Activated naive CD8-positive, alpha-beta T cell treated with anti-CD3 and anti-CD28 coated beads for 36 hours (primary cell): ENCODE measurements around the gene MTCH1. TPM values are rescaled to one million over a fixed set of nuclear protein-coding genes. Genes with fewer than 3 reads are reported as not detected.
"Not testable (repeated sequence)": the region's sequence is repeated elsewhere in the genome, so short reads cannot be mapped to it uniquely, and the experiment has no call there.

Experiments used
- DNase-seq: peaks from one replicate; pipeline ENCODE4 v3.0.0; 2021
- H3K27ac Mint-ChIP-seq: one replicate; pipeline ENCODE4 v1.8.0; 2022; ENCODE audit warnings: mild to moderate bottlenecking, moderate library complexity, mixed read lengths
- H3K27me3 Mint-ChIP-seq: one replicate; pipeline ENCODE4 v1.8.0; 2022; ENCODE audit warnings: mild to moderate bottlenecking, mixed read lengths
- H3K36me3 Mint-ChIP-seq: one replicate; pipeline ENCODE4 v1.8.0; 2021; ENCODE audit warnings: mild to moderate bottlenecking, mixed read lengths
- H3K4me1 Mint-ChIP-seq: one replicate; pipeline ENCODE4 v1.8.0; 2021; ENCODE audit warnings: mixed read lengths
- H3K4me3 Mint-ChIP-seq: one replicate; pipeline ENCODE4 v1.8.0; 2022; ENCODE audit warnings: mild to moderate bottlenecking, moderate library complexity, mixed read lengths
- H3K9me3 Mint-ChIP-seq: one replicate; pipeline ENCODE4 v1.8.0; 2022; ENCODE audit warnings: mixed read lengths
- total RNA-seq, 2 experiments: library from RNA; stranded (reverse); gene quantifications; one replicate each; pipeline ENCODE4 v1.2.3, GENCODE V29; 2021

Gene MTCH1
- total RNA-seq, 2 experiments from 2014 or later: 102 to 103 TPM

DNA sequence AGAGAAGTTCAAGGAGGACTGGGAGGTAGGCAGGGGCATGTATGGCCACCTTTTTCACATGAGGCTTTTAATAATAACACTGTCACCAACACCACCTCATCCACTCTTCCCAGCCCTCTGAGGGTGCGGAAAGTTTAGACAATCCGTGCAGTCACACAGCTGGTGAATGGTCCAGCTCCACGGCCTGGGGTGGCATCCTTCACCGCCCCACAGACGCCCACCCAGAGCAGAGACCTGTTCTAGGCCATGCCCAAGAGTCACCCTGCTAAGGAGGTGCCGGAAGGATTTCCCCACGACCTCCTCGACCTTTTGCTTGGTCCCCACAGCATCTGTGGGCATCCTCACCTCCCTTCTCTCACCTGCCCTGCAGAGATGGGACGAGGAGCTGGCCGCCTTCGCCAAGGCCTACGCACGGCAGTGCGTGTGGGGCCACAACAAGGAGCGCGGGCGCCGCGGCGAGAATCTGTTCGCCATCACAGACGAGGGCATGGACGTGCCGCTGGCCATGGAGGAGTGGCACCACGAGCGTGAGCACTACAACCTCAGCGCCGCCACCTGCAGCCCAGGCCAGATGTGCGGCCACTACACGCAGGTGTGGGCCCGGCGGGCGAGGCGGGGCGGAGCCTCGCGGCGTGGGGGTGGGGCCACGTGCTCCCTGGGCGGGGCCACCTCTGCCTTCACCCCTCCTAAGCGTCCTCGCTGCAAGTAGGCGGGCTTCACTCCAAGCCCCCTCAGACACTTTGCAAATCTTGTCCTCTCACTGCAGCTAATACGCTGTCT, 27.0 kb downstream of the MTCH1 start:
- H3K36me3 Mint-ChIP-seq: no peaks in the 10 kb centered on the region
- DNase-seq: no peak
- H3K27ac Mint-ChIP-seq: no peak overlapping the region
- peaks cover 49% of the 10 kb centered on the region for H3K4me1 Mint-ChIP-seq
- no peaks in the 10 kb centered on the region for H3K9me3 Mint-ChIP-seq
- no peak overlapping the region for H3K4me3 Mint-ChIP-seq
- H3K27me3 Mint-ChIP-seq: no peaks in the 10 kb centered on the region

DNA sequence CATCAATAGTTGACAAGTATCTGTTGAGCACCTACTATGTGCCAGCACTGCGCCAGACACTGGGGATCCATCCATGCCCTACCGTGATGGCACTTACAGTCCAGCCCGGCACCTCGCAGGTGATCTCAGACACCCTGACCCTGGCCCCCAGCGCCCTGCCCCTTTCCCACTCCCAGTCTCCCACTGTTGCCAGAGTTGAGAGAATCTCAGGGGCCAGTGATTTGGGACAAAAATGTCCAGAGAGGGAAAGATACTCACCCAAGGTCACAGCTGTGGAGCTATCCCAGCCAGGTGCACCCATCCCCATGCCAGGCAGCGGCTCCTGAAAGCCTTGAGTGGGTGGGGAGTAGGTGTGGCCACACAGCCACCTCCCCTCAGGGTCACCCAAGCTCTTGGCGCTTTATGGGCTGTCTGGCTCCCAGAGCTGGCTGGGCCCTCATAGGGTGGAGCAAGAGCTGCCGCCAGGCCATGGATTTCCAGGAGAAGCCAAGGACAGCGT, 28.2 kb downstream of the MTCH1 start:
- H3K4me1 Mint-ChIP-seq: peaks cover 43% of the 10 kb centered on the region
- H3K9me3 Mint-ChIP-seq: no peaks in the 10 kb centered on the region
- no peaks in the 10 kb centered on the region for H3K36me3 Mint-ChIP-seq
- H3K4me3 Mint-ChIP-seq: no peak overlapping the region
- no peak for DNase-seq
- no peaks in the 10 kb centered on the region for H3K27me3 Mint-ChIP-seq
- H3K27ac Mint-ChIP-seq: no peak overlapping the region

DNA sequence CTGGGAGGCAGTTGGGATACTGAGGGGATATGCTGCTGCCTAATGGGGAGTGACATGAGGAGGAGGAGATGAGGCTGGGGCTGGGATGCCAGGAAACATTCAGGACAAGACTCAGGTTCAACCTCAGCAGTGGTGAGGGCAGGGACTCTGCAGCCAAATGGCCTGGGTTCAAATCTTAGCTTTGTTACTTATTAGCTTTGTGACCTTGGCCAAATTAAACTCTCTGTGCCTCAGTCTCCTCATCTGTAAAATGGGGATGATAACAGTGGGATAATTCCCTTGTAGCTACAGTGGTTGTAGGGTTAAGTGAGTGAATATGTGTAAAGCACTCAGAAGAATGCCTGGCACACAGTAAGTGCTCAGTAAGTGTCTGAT, 29.6 kb downstream of the MTCH1 start:
- Mint-ChIP-seq H3K27ac (no peak overlapping the region), H3K4me3 (no peak overlapping the region), H3K36me3 (no peaks in the 10 kb centered on the region), H3K9me3 (no peaks in the 10 kb centered on the region), H3K4me1 (peaks cover 36% of the 10 kb centered on the region), H3K27me3 (no peaks in the 10 kb centered on the region)
- no peak for DNase-seq

- peaks cover 31% of the 10 kb centered on the region for H3K4me1 Mint-ChIP-seq
- H3K36me3 Mint-ChIP-seq: no peaks in the 10 kb centered on the region
- no peak overlapping the region for H3K4me3 Mint-ChIP-seq
Observed at GRCh38 chr6:36955671-36956445, 30.1 kb downstream of the MTCH1 start.

GRCh38 chr6:36955136-36955535, 30.9 kb downstream of the MTCH1 start:
- no peaks in the 10 kb centered on the region for H3K36me3 Mint-ChIP-seq
- H3K4me3 Mint-ChIP-seq: no peak overlapping the region
- no peak for DNase-seq
- H3K4me1 Mint-ChIP-seq: peaks cover 28% of the 10 kb centered on the region
- no peaks in the 10 kb centered on the region for H3K9me3 Mint-ChIP-seq
- no peaks in the 10 kb centered on the region for H3K27me3 Mint-ChIP-seq
- peak overlapping the region; percentile 14 for H3K27ac Mint-ChIP-seq

More at GRCh38 chr6:36955671-36956445, 30.1 kb downstream of the MTCH1 start:
- H3K9me3 Mint-ChIP-seq: no peaks in the 10 kb centered on the region
- no peak overlapping the region for H3K27ac Mint-ChIP-seq
- no peak for DNase-seq
- H3K27me3 Mint-ChIP-seq: no peaks in the 10 kb centered on the region

GRCh38 chr6:36954262-36954931, 31.6 kb downstream of the MTCH1 start, which contains the start of gene PI16:
Gene PI16, plus strand, starts transcription at chr6:36954738. Its CDS starts 23 bp downstream, at chr6:36954761.
- Mint-ChIP-seq H3K4me1 (peaks cover 30% of the 10 kb centered on the region), H3K4me3 (no peak within 1 kb of the TSS), H3K36me3 (no peaks in the 10 kb centered on the region), H3K27me3 (no peaks in the 10 kb centered on the region), H3K9me3 (no peaks in the 10 kb centered on the region), H3K27ac (peak within 1 kb of the TSS; percentile 14)
- DNase-seq: no peak

DNA sequence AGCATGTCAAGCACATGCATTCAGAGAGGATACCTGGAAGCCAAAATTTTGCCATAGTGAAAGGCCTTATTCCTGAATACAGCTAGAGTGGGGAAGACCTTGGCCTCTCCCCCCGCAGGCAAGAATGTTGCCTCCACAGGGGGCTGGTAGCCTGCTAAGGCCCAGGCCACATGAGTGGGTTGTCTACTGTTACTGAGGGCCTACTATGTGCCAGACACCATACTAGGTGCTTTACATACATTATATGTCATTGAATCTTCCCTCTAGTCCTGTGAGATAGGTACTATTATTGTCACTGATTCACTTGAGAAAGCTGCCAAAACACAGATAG, 32.1 kb downstream of the MTCH1 start:
- no peak overlapping the region for H3K4me3 Mint-ChIP-seq
- H3K36me3 Mint-ChIP-seq: no peaks in the 10 kb centered on the region
- no peak for DNase-seq
- peaks cover 31% of the 10 kb centered on the region for H3K4me1 Mint-ChIP-seq
- H3K27me3 Mint-ChIP-seq: no peaks in the 10 kb centered on the region
- no peaks in the 10 kb centered on the region for H3K9me3 Mint-ChIP-seq
- H3K27ac Mint-ChIP-seq: no peak overlapping the region

- Mint-ChIP-seq H3K36me3 (no peaks in the 10 kb centered on the region), H3K27ac (no peak overlapping the region), H3K9me3 (no peaks in the 10 kb centered on the region), H3K4me1 (peaks cover 28% of the 10 kb centered on the region), H3K27me3 (no peaks in the 10 kb centered on the region), H3K4me3 (no peak overlapping the region)
- no peak for DNase-seq
Observed at GRCh38 chr6:36949636-36950035, 36.4 kb downstream of the MTCH1 start.

DNA sequence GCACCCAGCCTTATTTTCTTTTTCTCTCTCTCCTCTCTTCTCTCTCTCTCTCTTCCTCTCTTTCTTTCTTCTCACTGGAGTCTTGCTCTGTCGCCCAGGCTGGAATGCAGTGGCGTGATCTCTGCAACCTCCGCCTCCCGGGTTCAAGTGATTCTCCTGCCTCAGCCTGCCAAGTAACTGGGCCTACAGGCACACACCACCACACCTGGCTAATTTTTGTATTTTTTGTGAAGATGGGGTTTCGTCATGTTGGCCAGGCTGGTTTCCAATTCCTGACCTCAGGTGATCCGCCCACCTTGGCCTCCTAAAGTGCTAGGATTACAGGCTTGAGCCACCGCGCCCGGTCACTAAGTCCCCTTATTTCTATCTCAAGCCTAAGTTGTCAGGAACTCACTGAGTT, 36.9 kb downstream of the MTCH1 start:
- not testable (repeated sequence) for H3K4me3 Mint-ChIP-seq, H3K27me3 Mint-ChIP-seq, H3K36me3 Mint-ChIP-seq, DNase-seq, H3K9me3 Mint-ChIP-seq, H3K27ac Mint-ChIP-seq
- H3K4me1 Mint-ChIP-seq: peaks cover 29% of the 10 kb centered on the region

GRCh38 chr6:36947570-36948351, 38.2 kb downstream of the MTCH1 start:
- H3K27me3 Mint-ChIP-seq: no peaks in the 10 kb centered on the region
- no peak for DNase-seq
- H3K9me3 Mint-ChIP-seq: no peaks in the 10 kb centered on the region
- no peak overlapping the region for H3K27ac Mint-ChIP-seq
- no peak overlapping the region for H3K4me3 Mint-ChIP-seq
- no peaks in the 10 kb centered on the region for H3K36me3 Mint-ChIP-seq
- peaks cover 23% of the 10 kb centered on the region for H3K4me1 Mint-ChIP-seq

DNA sequence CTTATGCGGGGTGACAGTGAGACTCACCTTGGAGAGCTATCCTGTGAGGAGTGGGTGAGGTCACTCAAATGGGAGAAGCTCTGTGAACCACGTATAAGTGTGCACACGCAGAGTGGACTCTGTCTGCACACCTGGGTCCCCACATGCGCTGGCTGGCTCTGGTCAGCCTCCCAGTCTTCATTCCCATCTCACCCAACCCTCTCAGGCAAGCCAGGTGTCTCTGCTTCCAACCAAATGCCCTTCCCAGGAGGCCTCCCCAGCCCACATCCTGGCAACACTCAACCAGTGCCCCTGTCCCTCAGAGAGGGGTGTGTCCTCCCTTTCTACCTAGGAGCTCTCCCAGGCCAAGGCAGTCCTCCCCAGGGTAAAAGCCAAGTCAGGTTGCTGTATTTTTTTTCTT, 39.5 kb downstream of the MTCH1 start:
- DNase-seq: no peak
- Mint-ChIP-seq H3K9me3 (no peaks in the 10 kb centered on the region), H3K4me3 (no peak overlapping the region), H3K27ac (peak overlapping the region; percentile 34), H3K27me3 (no peaks in the 10 kb centered on the region), H3K4me1 (peaks cover 23% of the 10 kb centered on the region), H3K36me3 (no peaks in the 10 kb centered on the region)

DNA sequence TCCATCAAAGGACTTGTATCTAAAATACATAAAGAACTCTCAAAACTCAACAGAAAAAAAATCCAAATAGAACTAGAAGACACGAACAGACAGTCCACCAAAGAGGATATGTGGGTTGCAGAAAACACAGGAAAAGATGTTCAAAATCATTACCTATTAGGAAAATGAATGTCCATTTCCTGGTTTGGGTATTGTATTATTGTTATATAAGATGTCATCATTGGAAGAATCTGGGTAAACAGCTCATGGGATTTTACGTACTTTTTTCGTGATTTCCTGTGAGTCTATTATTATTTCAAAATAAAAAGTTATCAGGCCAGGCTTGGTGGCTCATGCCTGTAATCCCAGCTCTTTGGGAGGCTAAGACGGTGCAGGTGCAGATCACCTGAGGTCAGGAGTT, 40.7 kb downstream of the MTCH1 start:
- Mint-ChIP-seq H3K4me3 (no peak overlapping the region), H3K36me3 (no peaks in the 10 kb centered on the region), H3K27ac (no peak overlapping the region), H3K27me3 (no peaks in the 10 kb centered on the region), H3K9me3 (no peaks in the 10 kb centered on the region), H3K4me1 (peaks cover 23% of the 10 kb centered on the region)
- DNase-seq: no peak

GRCh38 chr6:36944650-36945049, 41.3 kb downstream of the MTCH1 start:
- peaks cover 23% of the 10 kb centered on the region for H3K4me1 Mint-ChIP-seq
- no peak overlapping the region for H3K27ac Mint-ChIP-seq
- DNase-seq: no peak
- no peak overlapping the region for H3K4me3 Mint-ChIP-seq
- H3K9me3 Mint-ChIP-seq: no peaks in the 10 kb centered on the region
- H3K27me3 Mint-ChIP-seq: no peaks in the 10 kb centered on the region
- no peaks in the 10 kb centered on the region for H3K36me3 Mint-ChIP-seq

- not testable (repeated sequence) for H3K27me3 Mint-ChIP-seq, H3K9me3 Mint-ChIP-seq, H3K4me3 Mint-ChIP-seq, DNase-seq, H3K4me1 Mint-ChIP-seq, H3K27ac Mint-ChIP-seq, H3K36me3 Mint-ChIP-seq
Observed at GRCh38 chr6:36942329-36942728, 43.7 kb downstream of the MTCH1 start.

GRCh38 chr6:36941561-36941960, 44.4 kb downstream of the MTCH1 start:
- not testable (repeated sequence) for H3K27ac Mint-ChIP-seq, H3K9me3 Mint-ChIP-seq, H3K27me3 Mint-ChIP-seq, H3K4me1 Mint-ChIP-seq, H3K36me3 Mint-ChIP-seq, H3K4me3 Mint-ChIP-seq, DNase-seq
